Measurements from ENCODE around the gene MYH2.

- TF ChIP-seq CTCF (IDR thresholded peaks at IDR 0.05; ENCODE audit: low read length) (no peak), EZH2phosphoT487 (IDR thresholded peaks at IDR 0.05; ENCODE audit: low read length) (no peak)
Measured at GRCh38 chr17:10482252-10482651, 67.2 kb downstream of the MYH2 start.
